NCI-H2029 (cell line): ENCODE data around the gene COPZ1.
A peak's percentile ranks its signal among the peaks of the same experiment; 100 is the strongest.
"Not testable (repeated sequence)": the region's sequence is repeated elsewhere in the genome, so short reads cannot be mapped to it uniquely, and the experiment has no call there.

ENCODE experiments used
- DNase-seq: peaks from one replicate; lab custom pipeline; 2025; lab: John Stamatoyannopoulos, UW

Gene COPZ1

DNA sequence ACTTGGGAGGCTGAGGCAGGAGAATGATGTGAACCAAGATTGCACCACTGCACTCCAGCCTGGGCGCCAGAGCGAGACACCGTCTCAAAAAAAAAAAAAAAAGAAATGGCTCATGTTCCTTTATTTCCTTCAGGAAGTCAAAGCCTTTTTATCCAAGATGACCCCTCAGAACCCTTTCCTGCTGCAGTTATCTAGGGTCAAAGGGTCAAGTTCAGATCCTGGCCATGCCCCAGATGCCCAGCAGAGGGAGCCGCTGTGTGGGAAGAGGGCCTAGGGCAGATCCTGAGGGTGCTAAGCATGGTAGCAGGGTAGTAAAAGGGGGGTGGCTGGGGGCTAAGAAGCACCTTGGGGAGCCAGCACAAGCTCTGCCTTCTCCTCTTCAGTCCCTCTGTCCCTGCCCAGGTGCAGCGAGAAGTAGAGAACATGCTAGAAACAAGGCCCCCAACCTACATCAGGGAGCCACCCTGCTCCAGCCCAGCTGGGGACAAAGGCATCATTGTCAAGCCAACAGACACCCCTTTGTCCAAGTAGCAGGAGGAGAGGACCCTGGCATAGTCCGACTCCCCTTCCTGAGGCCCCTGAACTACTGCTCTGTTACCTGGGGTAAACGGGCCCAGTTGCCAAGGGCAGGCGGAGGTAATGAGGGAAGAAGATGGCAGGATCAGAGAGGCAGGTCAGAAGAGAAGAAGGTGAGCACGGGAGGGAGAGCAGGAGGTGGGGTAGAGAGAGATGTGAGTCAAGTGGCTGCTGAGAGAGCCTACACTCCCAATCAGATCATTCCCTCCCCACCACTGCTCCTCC lies 30.6 kb upstream of the COPZ1 start:
- DNase-seq = peak; percentile 60

DNA sequence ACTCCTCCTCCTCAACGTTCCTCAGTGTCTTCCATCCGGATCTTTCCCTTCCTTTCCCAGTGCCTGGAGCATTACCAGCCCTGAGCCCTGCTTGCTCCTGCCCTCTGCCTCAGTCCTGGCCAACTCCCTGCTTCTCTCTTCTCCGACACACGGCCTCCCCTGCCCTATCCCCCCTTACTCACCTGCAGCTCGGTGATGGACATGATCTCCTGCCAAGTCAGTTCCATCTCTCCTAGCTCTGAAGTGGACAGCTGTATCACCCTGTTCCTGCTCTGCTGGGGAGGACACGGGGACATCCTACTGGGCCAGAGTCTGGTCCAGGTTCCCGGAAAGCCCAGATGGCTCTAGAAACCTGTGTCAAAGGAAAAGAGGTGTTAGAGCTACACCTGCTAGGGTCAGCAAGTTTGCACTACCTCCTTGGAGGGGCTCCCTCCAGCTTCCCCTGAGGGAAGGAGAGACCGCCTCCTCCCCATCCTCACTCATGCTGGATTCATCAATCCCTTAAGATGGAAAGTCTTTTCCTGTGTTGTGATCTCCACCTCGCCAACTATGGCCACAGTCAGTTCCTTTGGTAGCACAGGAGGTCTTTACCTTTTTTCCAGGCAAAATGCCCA lies 29.9 kb upstream of the COPZ1 start:
- no peak for DNase-seq

DNA sequence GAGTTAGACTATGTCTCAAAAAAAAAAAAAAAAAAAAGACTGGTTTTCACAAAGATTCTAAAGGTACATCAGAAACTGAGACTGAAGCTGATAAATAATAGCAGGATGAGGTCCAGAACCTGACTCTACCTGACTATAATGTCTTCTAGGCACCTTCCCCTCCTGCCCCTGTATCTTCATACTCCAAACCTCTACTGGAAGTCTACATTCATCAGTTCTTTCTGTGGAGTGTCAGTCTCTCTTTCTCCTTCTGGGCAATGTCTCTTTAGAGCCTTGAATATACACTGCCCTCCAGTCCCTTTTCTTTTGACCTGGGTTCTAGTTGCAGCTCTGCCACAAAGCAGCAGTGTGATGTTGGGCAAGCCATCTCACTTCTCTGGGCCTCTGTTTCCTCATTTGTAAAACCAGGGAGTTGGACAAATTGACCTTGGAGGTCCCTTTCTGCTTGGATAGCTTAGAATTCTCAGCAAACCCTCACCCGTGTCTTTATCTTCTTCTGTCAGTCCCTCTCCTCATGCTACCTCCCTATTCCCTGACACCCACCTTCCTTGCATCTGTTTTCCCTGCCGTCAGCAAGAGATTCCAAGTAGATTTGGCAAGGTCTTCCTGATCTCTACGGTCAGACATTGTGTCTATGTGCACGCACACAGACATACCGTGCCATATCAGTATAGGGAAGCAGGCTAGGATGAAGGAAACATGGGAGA lies 28.4 kb upstream of the COPZ1 start:
- no peak for DNase-seq

DNA sequence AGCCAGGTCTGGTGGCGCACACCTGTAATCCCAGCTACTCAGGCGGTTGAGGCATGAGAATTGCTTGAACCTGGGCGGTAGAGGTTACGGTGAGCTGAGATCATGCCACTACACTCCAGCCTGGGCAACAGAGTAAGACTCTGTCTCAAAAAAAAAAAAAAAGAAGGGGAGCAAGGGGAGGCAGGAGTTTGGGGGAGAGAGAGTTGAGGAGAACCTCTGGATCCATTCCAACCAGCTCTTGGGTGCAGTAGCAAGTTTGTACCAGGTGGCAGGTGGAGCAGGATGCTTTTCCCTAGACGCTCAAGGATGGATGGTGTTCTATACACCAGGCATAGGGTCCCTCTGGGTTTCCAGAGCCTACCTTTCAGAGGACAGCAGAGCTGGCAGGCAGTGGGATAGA lies 26.0 kb upstream of the COPZ1 start:
- no peak for DNase-seq

DNA sequence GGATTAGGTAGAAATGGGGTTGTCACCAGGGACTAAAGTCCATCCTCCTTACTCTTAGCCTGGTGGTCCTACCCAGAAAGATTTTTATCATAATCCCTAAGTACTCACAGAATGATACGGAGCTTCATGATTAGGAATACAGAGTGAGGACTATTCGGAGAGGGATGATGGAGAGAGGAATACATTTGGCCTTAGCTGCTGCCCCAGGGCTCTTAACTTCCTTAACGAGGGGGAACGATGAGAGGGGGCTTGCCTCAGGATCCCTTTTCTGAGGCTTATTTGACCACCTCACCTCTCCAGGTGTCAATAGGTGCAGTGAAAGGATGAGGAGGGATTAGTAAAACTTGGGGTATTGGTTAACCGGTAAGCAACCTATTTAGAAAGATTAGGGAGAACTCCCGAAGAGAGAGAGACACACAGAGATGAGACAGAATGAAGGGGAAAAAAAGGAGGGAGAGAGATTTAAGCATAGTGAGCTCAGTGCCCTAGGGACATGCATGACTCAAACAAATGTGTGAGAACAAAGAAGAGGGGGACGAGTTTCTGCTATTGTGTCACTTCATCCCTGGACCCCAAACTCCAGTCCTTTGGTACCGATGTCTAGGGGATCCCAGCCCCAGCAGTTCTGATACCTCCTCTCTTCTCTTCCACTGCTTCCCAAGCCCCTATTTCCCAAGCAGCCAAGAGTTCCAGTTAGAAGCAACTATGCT lies 25.3 kb upstream of the COPZ1 start:
- DNase-seq = no peak

DNA sequence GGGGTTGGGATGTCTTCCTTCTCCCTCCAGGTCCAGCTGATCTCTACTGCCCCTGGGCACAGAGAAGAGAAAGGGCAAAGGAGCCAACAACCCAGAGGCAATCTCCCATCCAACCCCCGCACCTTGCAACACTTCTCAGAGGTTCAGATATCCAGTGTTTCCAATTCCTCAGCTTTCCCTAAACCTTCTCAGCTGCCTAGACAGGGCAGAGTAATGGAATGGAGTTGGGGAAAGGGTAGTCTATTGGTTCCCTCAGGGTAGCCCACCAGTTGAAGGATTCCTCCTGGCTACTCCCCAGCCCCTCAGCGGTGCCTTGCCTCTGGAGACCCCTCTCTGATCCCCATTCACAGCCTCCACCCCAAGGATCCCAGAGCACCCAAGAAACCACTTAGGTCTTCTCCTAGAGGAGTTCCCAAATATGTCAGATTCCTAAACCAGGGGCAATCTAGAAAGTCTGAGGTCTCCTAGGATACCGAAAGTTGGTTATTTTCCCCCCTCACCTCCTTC lies 24.7 kb upstream of the COPZ1 start:
- DNase-seq = no peak

DNA sequence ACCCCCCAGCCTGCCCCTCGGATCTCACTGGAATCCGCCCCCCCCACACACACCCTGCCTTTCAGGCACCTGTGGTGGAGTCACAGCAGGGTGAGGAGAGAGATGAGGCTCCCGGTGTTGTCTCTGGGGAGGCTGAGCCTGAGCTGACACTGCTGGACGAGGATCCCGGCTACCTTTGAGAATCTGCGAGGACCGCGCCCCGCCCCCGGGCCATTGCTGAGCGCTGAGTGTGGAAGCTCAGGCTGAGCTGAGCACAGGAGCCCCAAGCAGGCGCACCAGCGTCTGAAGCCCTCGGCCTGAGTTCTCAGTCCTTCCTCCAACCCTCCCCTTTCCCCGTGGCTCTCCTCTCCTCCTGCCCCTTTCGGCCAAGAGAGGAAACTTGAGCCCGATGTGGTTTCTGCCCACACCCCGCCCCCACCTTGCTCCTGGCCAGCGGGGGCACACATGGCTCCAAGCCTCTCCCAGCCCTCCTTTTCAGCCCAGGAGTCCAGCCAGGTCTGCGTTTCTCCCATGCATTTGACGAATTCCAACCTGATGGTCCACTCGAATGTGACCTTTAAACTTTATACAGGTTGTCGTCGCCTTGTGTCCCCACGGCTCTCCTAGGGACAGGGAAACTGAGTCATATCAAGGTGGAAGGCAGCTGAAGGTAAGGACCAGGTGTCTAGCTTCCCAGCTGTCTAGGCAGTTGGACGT lies 24.1 kb upstream of the COPZ1 start, which contains the start of gene NFE2:
NFE2 (minus strand) TSS at position 284 of the 696 bp plus-strand sequence. CDS start 5,767 bp downstream, outside the sequence.
- peak; percentile 23 for DNase-seq

DNA sequence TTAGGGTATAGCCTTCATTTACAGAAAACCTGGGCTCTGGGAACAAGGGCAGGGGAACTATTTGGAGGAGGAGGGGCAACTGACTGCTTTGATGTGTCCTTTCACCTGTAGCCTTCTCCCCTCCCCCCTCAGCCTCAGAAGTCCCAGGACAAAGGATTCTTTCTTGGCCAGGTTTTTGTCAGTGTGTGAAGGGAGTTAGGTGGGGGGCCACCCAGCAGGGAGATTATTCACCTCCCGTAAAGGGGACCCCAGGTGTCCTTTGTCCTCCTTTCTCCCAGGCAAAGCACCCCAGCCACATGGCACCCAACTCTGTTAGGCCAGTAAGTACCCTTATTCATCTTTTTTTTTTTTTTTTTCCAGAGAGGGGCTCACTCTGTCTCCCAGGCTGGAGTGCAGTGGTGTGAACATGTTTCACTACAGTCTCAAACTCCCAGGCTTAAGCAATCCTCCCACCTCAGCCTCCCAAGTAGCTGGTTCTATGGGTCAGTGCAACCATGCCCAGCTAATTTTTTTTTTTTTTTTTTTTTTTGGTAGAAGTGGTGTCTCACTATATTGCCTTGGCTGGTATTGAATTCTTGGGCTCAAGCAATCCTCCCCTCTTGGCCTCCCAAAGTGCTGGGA lies 23.4 kb upstream of the COPZ1 start:
- DNase-seq = no peak

DNA sequence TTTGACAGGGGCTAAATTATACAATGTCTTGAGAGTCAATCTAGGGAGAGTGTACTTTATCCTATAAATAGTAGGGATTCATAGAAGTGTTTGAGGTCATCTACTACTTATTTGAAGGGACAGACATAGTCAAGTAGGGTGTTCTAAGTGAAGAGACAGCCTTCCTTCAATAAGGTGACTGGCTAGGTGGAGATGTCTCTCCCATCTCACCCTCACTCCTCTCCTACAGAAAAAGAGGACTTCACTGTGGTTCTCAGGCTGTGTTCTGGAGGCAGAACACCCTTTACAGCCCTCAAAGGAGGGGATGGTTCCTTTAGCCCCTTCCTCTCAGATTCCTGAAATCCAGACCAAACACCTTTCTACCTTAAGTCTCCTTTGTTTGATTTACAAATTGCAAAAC lies 21.3 kb upstream of the COPZ1 start:
- no peak for DNase-seq

DNA sequence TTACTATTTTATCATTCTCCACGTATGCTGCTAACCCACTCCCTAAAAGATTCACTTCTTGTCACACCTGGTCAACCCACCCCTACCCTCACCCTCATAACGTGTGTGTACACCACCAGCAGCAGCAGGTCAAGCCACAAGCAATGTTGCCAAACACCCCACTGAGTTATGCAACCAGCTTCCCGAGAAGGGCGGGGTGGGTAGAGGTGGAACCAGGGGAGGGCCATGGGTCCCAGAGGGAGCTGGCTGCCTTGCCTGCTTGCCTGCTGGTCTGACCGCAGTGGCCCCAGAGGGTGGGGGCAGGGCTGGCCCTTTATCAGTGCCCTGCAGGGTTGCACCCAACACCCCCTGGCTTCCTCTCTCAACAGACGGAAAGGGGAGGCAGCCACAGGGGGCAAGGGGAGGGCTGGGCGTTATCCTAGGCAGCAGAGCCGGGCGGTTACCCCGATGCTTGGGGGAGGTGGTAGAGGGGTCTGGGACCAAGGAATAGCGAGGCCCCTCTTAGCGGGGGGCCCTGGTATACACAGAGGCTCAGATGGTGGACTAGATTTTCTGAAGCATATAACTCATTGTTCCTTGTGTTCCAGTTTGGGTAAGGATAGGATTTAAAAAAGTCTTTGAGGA lies 20.6 kb upstream of the COPZ1 start:
- DNase-seq = no peak

DNA sequence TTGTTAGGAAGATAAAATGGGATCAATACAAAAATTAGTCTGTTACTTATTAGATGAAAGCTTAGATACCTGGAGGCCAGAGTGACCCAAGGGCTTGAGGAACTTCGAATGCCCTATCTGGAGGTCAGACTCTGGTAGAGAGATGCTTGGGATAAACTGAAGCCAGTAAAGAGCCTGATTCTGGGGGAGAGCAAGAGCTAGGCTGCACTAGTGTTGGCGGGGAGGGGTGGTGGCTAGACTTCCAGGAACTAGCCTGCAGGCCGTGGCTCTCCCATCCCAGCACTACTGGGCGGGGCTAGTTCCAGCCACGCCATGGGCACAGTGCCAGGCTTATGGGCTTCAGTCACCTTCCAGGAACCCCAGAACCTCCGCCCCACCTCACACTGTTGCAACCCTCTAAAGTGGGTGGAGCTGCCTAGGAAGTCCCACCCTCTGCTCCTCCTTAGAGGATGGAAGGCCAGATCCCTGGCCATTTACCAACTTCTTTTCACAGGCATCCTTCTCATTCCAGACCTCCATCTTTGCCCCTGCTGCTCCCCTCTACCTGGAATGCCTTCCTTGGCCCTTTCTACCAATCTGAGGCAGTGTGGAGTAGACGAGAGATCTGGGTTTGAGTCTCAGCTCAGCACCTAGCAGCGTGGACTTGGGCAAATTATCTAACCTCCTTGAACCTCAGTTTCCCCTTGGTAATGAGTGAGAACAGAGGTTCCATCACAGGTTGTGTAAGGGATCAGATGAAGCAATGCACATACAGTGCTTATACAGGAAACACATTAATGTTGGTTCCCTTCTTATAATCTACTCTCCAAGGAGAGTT lies 17.8 kb upstream of the COPZ1 start:
- peak; percentile 51 for DNase-seq

DNA sequence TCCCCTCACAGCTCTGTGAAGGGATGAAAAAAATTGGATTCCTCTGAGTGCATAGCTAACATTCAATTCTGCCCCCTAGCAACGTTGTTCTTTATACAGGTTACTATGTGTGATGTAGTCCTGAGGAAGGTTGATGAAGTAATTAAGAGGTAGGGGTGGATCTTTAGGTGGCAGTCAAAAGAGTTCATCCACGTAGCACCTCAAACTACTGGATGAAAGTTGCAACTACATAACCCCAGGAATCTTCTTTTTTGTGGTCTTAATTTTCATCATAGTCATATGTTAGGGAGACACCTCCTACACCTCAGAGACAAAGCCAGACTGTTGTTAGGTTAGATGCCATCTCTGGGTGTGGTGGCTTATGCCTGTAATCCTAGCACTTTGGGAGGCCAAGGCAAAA lies 13.9 kb upstream of the COPZ1 start:
- no peak for DNase-seq

DNA sequence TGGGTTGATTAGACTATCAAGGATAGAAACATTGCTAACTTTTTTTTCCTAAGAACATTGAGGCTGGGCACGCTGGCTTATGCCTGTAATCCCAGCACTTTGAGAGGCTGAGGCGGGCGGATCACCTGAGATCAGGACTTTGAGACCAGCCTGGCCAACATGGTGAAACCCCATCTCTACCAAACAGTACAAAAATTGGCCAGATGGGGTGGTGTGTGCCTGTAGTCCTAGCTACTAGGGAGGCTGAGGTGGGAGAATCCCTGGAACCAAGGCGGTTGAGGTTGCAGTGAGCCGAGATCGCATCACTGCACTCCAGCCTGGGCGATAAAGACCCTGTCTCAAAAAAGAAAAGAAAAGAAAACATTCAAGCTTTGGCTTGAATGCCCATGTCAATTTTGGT lies 12.6 kb upstream of the COPZ1 start:
- DNase-seq = not testable (repeated sequence)

DNA sequence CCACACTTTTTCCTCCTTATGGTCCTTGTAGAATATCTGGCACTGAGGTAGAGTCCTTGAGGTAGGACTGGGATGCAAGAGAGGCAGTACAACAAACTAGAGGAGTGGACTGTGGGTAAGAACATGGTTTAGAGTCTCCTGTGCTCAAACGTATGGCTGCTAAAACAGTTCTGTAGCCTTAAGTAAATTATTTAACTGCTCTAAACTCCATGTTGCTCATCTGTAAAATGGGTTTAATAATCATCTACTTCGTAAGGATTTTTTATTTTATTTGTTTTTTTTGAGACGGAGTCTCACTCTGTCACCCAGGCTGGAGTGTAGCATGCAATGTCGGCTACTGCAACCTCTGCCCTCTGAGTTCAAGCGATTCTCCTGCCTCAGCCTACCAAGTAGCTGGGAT lies 3.6 kb upstream of the COPZ1 start:
- no peak for DNase-seq

DNA sequence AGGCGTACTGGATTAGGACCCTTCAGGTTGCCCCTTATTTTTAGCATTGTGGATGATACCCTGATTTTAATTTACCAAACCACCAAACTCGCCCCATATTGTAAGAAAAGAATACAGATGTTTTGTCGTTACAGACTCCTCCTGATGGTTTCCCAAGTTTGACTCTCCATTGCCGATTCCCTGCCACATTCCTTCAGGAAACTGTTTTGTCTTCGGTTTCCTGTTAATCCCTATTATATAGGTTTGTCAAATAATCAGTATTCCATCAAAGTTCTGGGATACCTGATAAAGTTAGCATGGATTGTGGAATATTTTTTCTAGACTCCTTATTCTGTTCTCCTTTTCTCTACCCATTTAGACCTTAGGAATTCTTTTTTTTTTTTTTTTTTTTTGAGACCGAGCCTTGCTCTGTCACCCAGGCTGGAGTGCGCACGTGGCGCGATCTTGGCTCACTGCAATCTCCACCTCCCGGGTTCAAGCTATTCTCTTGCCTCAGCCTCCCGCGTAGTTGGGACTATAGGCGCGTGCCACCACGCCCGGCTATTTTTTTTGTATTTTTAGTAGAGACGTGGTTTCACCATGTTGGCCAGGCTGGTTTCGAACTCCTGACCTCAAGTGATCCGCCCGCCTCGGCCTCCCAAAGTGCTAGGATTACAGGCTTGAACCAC lies 645 bp downstream of the COPZ1 start:
- not testable (repeated sequence) for DNase-seq

DNA sequence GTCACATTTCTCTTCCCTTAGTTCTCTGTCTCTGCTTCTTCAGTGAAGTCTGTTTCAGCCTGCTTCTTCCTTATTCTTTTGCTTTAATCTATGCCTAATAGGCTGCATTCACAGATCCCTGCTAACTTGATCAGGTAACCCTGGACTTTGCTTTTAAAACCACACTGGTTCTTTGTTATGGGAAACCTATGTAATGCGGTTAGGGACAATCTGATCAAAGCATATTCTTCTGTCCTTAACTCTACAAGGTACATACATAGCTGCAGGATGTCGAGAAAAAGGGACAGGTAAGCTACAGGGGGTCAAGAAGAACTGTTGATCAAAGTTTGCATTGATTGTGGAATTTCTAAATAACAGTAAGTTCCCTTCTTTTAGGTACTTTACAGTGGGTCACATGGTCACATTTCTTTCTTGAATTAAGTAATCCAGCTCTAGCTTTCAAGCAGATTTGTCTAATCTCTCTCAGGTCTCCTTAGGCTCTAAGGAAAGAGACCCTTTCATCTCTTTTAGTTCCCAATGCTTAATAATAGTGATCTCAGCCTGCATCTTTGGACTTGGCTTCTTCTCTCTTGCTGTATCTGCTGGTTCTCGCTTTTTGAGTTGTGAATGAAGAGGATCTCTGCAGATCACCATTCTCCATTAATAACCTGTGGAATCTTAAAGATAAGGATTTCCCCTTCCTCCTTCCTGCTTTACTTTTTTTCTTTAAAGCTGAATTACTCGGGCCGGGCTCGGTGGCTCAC lies 3.8 kb downstream of the COPZ1 start:
- no peak for DNase-seq

DNA sequence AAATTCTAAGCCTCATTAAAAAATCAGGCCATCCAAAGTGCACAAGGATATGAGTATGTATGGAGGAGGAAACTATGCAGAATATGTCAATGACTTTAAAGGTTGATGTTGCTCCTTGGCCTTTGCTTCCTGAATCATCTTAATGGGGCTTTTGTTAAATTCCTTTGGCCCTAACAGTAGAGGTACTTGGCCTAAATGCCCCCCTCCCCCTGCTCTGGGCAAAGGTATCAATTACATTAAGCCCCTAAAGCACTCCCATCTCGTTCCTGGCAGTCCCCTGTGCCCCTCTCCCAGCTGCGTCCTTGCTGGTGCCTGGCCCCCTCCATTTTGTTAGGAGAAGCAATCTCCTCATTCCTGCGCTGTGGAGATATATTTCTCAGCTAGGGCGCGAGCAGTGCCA lies 4.8 kb downstream of the COPZ1 start:
- DNase-seq = no peak

DNA sequence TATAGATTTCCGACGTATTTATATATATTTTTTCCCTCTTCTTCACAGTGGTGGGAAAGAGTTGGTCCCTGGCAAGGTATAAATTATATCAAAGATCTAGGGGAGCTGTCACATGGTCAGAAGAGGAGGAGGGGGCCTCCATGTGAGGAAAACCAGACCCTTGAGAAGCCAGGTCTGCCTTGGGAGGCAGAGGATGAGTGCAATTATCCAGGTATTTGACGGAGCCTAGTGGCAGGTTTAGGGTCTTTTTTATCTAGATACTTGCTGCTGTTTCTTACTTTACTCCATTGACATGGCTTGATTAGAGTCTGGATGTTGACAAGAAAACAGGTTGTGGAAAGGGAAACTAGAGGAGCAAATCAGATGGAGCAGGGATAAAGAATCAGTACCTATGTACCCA lies 5.5 kb downstream of the COPZ1 start:
- DNase-seq = no peak

DNA sequence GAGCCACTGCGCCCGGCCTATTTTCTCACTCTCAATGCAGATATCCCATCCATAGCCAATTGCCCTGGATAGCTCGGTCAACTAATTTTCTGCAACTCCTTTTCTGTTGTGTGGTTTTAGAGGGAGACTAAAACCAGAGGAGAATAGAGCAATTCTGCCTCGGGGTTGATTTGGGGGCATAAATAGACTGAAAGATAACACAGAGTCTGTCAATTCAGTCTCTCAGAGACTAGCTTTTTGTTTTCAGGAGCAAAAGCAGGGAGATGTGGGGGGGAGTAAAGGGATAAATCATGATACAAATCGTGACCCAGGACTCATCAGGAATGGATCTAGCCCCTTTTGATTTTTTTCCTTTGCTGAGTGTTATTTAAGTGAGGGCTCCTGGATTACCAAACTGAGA lies 6.5 kb downstream of the COPZ1 start:
- no peak for DNase-seq
